VCaP (cell line): ENCODE results near the gene UBE2QL1.

ENCODE experiments used
- H3K27ac ChIP-seq: fragments of 450-650 bp; 2 replicates; pipeline ENCODE4 v1.5.1; 2017
- CTCF ChIP-seq: fragments of 450-650 bp; conservative IDR thresholded peaks from 2 replicates; pipeline ENCODE4 v1.5.1; 2017; ENCODE audit warnings: mild to moderate bottlenecking, moderate library complexity

Gene UBE2QL1

GRCh38 chr5:6522923-6523322, 74.3 kb downstream of the UBE2QL1 start:
- no peak overlapping the region for H3K27ac ChIP-seq
- no peak for TF ChIP-seq CTCF

GRCh38 chr5:6525422-6525821, 76.8 kb downstream of the UBE2QL1 start:
- no peak overlapping the region for H3K27ac ChIP-seq
- TF ChIP-seq CTCF = no peak

- peak; percentile 85 for TF ChIP-seq CTCF
These were observed 77.3 kb downstream of the UBE2QL1 start for GRCh38 chr5:6525910-6526309.

GRCh38 chr5:6527749-6528455, 79.2 kb downstream of the UBE2QL1 start:
- no peak overlapping the region for H3K27ac ChIP-seq
- TF ChIP-seq CTCF = no peak

More at GRCh38 chr5:6525910-6526309, 77.3 kb downstream of the UBE2QL1 start:
- H3K27ac ChIP-seq = no peak overlapping the region

GRCh38 chr5:6535594-6535993, 86.9 kb downstream of the UBE2QL1 start:
- TF ChIP-seq CTCF = no peak

GRCh38 chr5:6539060-6539459, 90.4 kb downstream of the UBE2QL1 start:
- TF ChIP-seq CTCF = no peak
- H3K27ac ChIP-seq = no peak overlapping the region

More at GRCh38 chr5:6535594-6535993, 86.9 kb downstream of the UBE2QL1 start:
- H3K27ac ChIP-seq = no peak overlapping the region

- no peak for TF ChIP-seq CTCF
- H3K27ac ChIP-seq = no peak overlapping the region
These were observed 91.6 kb downstream of the UBE2QL1 start for GRCh38 chr5:6540111-6540827.
